NB4 (cell line): ENCODE measurements around the gene SH3PXD2A.

Source experiments
- POLR2A ChIP-seq: IDR thresholded peaks from 2 replicates; pipeline ENCODE4 v1.6.1; 2011; ENCODE audit warnings: mild to moderate bottlenecking; ENCODE audit not compliant: insufficient read length; ENCODE audit errors: extremely low read depth
- TF ChIP-seq, protein P1 (sequence below): IDR thresholded peaks from one replicate; pipeline ENCODE4 v1.5.1; 2012; ENCODE audit warnings: low read depth, low read length

DNA sequence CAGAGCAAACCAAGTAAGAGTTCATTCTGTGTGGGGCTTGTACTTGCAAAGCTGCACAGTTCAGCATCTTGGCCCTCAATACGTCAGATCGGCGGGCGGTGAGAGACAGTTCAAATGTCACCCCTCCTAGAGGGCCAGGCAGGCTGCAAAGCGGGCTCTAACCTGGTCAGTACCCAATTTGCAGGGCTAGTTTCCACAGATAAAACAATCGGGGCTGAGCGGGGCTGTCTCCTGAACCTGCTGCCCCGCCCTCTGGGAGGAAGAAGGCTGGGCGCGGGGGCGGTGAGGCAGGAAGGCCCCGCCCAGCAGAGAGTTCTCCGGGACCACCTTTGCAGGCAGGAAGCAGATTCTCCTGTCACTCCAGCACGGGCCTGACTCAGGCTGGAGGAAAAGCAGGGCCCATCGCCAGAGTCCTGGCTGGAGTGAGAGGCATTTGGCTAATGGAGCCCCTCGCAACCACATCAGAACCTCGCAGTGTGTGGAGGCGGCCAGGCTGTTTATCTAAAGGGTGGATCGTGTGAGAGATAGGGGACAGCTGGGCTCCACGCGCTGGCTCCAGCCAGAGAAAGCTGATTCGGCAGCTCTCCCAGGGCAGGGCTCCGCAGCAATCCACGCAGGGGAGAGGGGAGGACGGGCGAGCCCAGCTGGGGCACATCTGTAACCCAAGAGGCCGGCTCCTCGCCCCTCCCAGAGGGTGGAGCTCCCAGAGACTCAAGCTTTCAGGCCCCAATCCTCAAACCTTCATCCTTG is 83.1 kb downstream of the SH3PXD2A start:
- TF ChIP-seq, protein P1, sequence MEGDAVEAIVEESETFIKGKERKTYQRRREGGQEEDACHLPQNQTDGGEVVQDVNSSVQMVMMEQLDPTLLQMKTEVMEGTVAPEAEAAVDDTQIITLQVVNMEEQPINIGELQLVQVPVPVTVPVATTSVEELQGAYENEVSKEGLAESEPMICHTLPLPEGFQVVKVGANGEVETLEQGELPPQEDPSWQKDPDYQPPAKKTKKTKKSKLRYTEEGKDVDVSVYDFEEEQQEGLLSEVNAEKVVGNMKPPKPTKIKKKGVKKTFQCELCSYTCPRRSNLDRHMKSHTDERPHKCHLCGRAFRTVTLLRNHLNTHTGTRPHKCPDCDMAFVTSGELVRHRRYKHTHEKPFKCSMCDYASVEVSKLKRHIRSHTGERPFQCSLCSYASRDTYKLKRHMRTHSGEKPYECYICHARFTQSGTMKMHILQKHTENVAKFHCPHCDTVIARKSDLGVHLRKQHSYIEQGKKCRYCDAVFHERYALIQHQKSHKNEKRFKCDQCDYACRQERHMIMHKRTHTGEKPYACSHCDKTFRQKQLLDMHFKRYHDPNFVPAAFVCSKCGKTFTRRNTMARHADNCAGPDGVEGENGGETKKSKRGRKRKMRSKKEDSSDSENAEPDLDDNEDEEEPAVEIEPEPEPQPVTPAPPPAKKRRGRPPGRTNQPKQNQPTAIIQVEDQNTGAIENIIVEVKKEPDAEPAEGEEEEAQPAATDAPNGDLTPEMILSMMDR, result no peak
- TF ChIP-seq POLR2A, result no peak
